Loucy (cell line): ENCODE measurements around the gene SGPP2.

Experiments
- H2AFZ ChIP-seq: fragments of 200-600 bp; sonication (generic); 2 replicates; pipeline ENCODE4 v1.6.0; 2016; ENCODE audit warnings: antibody characterized with exemption, mild to moderate bottlenecking, low read length, moderate library complexity
- H3F3A ChIP-seq: fragments of 200-600 bp; 2 replicates; pipeline ENCODE4 v1.6.0; 2016; ENCODE audit warnings: antibody characterized with exemption, low read depth, mild to moderate bottlenecking
- H3K27me3 ChIP-seq: fragments of 200-600 bp; sonication (generic); 2 replicates; pipeline ENCODE4 v1.6.1; 2014; ENCODE audit warnings: low read length, mild to moderate bottlenecking; ENCODE audit not compliant: insufficient read depth, poor library complexity, severe bottlenecking
- H3K36me3 ChIP-seq: fragments of 200-600 bp; sonication (generic); 2 replicates; pipeline ENCODE4 v1.6.1; 2016; ENCODE audit warnings: low read length; ENCODE audit not compliant: insufficient read depth
- H3K4me1 ChIP-seq: fragments of 200-600 bp; sonication (generic); 2 replicates; pipeline ENCODE4 v1.5.1; 2014; ENCODE audit warnings: low read length, mild to moderate bottlenecking; ENCODE audit not compliant: insufficient read depth, poor library complexity, severe bottlenecking
- H3K4me2 ChIP-seq: fragments of 200-600 bp; sonication (generic); 2 replicates; pipeline ENCODE4 v1.6.0; 2014; ENCODE audit warnings: antibody characterized with exemption, low read length, low read depth, mild to moderate bottlenecking; ENCODE audit not compliant: poor library complexity, severe bottlenecking
- H3K4me3 ChIP-seq: fragments of 200-600 bp; sonication (generic); 2 replicates; pipeline ENCODE4 v1.5.1; 2014; ENCODE audit warnings: low read length, mild to moderate bottlenecking, mixed read lengths; ENCODE audit not compliant: poor library complexity, severe bottlenecking
- H3K79me2 ChIP-seq: fragments of 200-600 bp; sonication (generic); 2 replicates; pipeline ENCODE4 v1.6.1; 2014; ENCODE audit warnings: low read length; ENCODE audit not compliant: insufficient read depth
- H3K9ac ChIP-seq: fragments of 200-600 bp; sonication (generic); 2 replicates; pipeline ENCODE4 v1.6.0; 2014; ENCODE audit warnings: mild to moderate bottlenecking, low read depth, low read length, moderate library complexity; ENCODE audit not compliant: poor library complexity, severe bottlenecking
- H3K9me2 ChIP-seq: fragments of 200-600 bp; sonication (generic); replicated peaks from 2 replicates; pipeline ENCODE4 v1.6.1; 2016; ENCODE audit warnings: low read depth, low read length, mixed read lengths
- H3K9me3 ChIP-seq: fragments of 200-600 bp; sonication (generic); 2 replicates; pipeline ENCODE4 v1.6.1; 2014; ENCODE audit warnings: mild to moderate bottlenecking, antibody characterized with exemption, low read length, low read depth; ENCODE audit not compliant: insufficient read depth
- H4K20me1 ChIP-seq: fragments of 200-600 bp; sonication (generic); 2 replicates; pipeline ENCODE4 v1.6.0; 2014; ENCODE audit warnings: antibody characterized with exemption, low read length, mild to moderate bottlenecking; ENCODE audit not compliant: insufficient read depth, poor library complexity, severe bottlenecking
- EZH2phosphoT487 ChIP-seq: fragments of 200-600 bp; IDR thresholded peaks from 2 replicates; pipeline ENCODE4 v1.6.1; 2018; ENCODE audit warnings: antibody characterized with exemption, mild to moderate bottlenecking, moderate library complexity, borderline replicate concordance
- TF ChIP-seq, protein P1 (sequence below): fragments of 200-600 bp; sonication (generic); conservative IDR thresholded peaks from 2 replicates; pipeline ENCODE4 v1.5.1; 2014; ENCODE audit warnings: mild to moderate bottlenecking, antibody characterized with exemption, low read length

Gene SGPP2

DNA sequence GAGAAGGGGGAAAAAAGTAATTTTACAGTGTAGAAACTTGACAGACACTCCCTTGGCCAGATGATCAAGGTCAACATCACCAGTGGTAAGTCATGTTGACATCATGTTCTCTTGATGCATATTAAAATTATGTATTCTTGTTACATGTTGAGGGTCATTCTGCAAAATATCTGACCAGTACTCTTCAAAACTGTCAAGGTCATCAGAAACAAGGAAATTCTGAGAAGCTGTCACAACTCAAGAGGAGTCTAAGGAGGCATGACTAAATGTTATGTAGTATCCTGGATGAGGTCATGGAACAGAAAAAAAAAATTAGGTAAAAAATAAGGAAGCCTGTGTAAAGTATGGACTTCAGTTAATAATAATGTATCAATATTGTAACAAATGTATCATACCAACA, 6.3 kb downstream of the SGPP2 start:
- no peaks in the 10 kb centered on the region for H3K9me2 ChIP-seq
- H3K9me3 ChIP-seq, result no peaks in the 10 kb centered on the region
- no peaks in the 10 kb centered on the region for H3K27me3 ChIP-seq
- no peaks in the 10 kb centered on the region for H4K20me1 ChIP-seq
- H3K4me1 ChIP-seq, result peaks cover 3% of the 10 kb centered on the region
- H3K4me2 ChIP-seq, result no peak overlapping the region
- TF ChIP-seq, protein P1, sequence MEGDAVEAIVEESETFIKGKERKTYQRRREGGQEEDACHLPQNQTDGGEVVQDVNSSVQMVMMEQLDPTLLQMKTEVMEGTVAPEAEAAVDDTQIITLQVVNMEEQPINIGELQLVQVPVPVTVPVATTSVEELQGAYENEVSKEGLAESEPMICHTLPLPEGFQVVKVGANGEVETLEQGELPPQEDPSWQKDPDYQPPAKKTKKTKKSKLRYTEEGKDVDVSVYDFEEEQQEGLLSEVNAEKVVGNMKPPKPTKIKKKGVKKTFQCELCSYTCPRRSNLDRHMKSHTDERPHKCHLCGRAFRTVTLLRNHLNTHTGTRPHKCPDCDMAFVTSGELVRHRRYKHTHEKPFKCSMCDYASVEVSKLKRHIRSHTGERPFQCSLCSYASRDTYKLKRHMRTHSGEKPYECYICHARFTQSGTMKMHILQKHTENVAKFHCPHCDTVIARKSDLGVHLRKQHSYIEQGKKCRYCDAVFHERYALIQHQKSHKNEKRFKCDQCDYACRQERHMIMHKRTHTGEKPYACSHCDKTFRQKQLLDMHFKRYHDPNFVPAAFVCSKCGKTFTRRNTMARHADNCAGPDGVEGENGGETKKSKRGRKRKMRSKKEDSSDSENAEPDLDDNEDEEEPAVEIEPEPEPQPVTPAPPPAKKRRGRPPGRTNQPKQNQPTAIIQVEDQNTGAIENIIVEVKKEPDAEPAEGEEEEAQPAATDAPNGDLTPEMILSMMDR, result no peak
- TF ChIP-seq EZH2phosphoT487, result no peak
- no peaks in the 10 kb centered on the region for H3F3A ChIP-seq
- H2AFZ ChIP-seq, result no peak overlapping the region
- no peaks in the 10 kb centered on the region for H3K79me2 ChIP-seq
- H3K9ac ChIP-seq, result no peak overlapping the region
- no peak overlapping the region for H3K4me3 ChIP-seq
- H3K36me3 ChIP-seq, result no peaks in the 10 kb centered on the region

DNA sequence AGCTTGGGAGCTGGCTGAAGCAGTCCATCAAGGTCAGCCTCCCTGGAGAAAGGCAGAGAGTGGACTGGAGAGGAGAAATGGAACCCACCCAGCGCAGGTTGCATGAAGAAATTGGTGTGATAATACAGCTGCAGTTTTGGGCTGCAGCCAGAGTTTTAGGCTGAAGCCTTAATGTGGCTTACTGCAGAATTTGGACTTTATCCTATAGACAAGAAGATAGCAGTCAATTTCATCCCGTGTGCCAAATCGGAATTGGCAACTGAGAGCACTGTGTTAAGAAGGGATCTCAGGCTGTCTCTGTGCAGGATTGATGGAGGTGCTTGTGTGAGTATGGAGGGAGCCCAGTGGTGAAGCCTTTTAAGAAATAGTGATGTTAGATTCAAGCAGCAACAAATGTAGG, 7.5 kb downstream of the SGPP2 start:
- no peaks in the 10 kb centered on the region for H3K9me3 ChIP-seq
- H3K9ac ChIP-seq, result no peak overlapping the region
- no peaks in the 10 kb centered on the region for H4K20me1 ChIP-seq
- no peaks in the 10 kb centered on the region for H3K79me2 ChIP-seq
- H3K27me3 ChIP-seq, result no peaks in the 10 kb centered on the region
- TF ChIP-seq, protein P1, result no peak
- TF ChIP-seq EZH2phosphoT487, result no peak
- no peak overlapping the region for H2AFZ ChIP-seq
- H3F3A ChIP-seq, result no peaks in the 10 kb centered on the region
- H3K9me2 ChIP-seq, result no peaks in the 10 kb centered on the region
- no peak overlapping the region for H3K4me3 ChIP-seq
- no peak overlapping the region for H3K4me2 ChIP-seq
- H3K4me1 ChIP-seq, result no peaks in the 10 kb centered on the region
- H3K36me3 ChIP-seq, result no peaks in the 10 kb centered on the region

DNA sequence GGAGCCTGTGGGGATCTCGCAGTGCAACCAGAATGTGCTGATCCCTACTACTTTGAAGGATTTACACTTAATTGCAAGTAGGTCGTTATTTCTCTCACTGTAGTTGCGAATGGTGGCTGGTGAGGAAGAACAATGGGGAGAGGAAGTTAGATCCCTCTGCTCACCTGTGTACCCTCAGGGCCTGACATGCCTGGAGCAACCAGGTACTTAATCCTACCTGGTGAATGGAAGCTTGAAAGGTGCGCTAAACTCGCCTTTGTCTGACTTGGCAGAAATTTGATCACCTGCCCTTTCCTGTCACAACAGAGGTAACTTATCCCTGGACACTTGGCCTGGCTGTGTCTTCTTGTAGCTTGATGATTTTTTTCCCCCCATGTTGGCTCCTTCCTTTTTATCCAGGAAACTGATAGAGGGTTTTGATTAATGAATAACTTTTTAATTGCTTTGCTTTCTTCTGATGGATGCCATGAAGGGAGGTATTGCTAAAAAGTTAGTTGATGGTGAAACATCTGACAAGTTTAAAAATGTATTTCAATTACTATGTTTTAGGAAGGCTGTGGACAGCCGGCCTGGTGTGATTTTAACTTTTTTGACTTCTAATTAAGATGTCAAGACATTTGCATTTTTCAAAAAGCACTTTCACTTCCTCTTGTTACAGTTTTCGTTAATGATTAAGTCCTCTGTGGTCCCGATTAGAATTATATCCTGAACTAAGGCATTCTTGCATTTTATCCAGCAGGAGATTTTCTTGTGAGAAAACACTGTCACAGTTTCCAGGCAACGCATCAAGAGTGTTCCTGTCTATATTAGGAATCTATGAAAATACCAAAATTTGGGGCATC, 9.2 kb downstream of the SGPP2 start:
- Histone ChIP-seq H3K9me3 (no peaks in the 10 kb centered on the region), H3K4me3 (no peak overlapping the region), H3K4me2 (no peak overlapping the region), H3K9ac (no peak overlapping the region), H3K27me3 (no peaks in the 10 kb centered on the region), H2AFZ (no peak overlapping the region), H3K79me2 (no peaks in the 10 kb centered on the region), H3K9me2 (no peaks in the 10 kb centered on the region), H3K36me3 (no peaks in the 10 kb centered on the region), H3K4me1 (no peaks in the 10 kb centered on the region), H4K20me1 (no peaks in the 10 kb centered on the region), H3F3A (no peaks in the 10 kb centered on the region)
- TF ChIP-seq, protein P1, result no peak
- no peak for TF ChIP-seq EZH2phosphoT487
